Raji (cell line): ENCODE data around the gene PSME1.

ENCODE experiments used
- POLR2A ChIP-seq: IDR thresholded peaks from 2 replicates; pipeline ENCODE4 v1.6.1; 2011; ENCODE audit warnings: low read depth, low read length, control low read depth; ENCODE audit not compliant: insufficient read depth

Gene PSME1

DNA sequence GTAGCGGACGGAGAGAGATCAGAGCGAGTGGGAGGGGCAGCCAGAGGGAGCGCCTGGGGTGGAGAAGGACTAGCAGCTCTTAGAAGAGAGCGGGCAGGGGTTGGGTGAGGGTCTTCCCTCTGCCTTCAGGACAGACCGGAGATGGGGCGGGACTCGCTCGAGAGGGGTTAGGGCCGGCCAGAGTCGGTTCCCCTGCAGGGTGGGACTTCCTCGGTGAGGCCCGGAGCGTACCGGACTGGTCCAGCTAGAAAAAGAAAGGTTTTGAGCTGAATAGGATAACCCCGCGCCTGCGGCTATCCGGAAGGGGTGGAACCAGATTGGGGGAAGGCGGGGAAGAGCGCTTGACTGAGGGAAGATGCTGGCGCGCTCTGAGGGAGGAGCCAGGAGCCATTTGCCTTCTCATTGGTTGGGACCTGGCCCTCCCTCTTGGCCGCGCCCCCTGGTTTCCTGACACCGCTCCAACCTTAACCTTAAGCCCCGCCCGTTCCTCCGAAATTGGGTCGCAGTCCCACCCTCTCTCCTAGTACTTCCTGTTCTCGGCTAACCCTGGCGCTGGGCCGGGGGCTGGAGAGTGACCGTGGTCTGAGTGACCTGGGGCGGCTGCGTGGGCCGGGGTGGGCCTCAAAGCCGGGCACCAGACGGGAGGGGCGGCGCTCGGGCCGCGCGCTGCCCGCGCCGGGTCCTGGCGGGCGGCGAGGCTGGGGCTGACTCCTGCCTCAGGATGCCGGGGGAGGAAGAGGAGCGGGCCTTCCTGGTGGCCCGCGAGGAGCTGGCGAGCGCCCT is 11.2 kb downstream of the PSME1 start, which contains the start of gene RNF31:
Gene RNF31 (plus strand): TSS at position 521 of the 783 bp plus-strand sequence. CDS start 201 bp downstream, at position 722.
- TF ChIP-seq POLR2A = peak; percentile 65

GRCh38 chr14:24147761-24148428 is 11.9 kb downstream of the PSME1 start:
- no peak for TF ChIP-seq POLR2A

- no peak for TF ChIP-seq POLR2A
These were observed 13.4 kb downstream of the PSME1 start for GRCh38 chr14:24149302-24149969.

DNA sequence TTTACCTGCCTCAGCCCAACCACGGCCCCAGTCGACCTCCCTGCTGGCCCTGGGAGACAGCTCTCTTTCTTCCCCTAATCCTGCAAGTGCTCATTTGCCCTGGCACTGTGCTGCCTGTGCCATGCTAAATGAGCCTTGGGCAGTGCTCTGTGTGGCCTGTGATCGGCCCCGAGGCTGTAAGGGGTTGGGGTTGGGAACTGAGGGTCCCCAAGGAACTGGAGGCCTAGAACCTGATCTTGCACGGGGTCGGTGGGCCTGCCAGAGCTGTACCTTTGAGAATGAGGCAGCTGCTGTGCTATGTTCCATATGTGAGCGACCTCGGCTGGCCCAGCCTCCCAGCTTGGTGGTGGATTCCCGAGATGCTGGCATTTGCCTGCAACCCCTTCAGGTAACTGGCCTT is 14.1 kb downstream of the PSME1 start:
- no peak for TF ChIP-seq POLR2A

GRCh38 chr14:24150567-24150966 is 14.6 kb downstream of the PSME1 start:
- TF ChIP-seq POLR2A = no peak

DNA sequence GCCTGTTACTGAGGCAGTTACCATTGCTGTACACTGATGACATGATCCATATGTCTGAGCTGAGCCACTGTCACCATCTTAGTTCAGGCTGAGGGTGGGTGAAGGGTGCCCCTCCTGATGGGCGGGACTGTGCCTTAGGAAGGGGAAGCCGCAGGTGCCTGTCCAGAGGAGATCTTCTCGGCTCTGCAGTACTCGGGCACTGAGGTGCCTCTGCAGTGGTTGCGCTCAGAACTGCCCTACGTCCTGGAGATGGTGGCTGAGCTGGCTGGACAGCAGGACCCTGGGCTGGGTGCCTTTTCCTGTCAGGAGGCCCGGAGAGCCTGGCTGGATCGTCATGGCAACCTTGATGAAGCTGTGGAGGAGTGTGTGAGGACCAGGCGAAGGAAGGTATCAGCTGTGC is 15.0 kb downstream of the PSME1 start:
- no peak for TF ChIP-seq POLR2A

DNA sequence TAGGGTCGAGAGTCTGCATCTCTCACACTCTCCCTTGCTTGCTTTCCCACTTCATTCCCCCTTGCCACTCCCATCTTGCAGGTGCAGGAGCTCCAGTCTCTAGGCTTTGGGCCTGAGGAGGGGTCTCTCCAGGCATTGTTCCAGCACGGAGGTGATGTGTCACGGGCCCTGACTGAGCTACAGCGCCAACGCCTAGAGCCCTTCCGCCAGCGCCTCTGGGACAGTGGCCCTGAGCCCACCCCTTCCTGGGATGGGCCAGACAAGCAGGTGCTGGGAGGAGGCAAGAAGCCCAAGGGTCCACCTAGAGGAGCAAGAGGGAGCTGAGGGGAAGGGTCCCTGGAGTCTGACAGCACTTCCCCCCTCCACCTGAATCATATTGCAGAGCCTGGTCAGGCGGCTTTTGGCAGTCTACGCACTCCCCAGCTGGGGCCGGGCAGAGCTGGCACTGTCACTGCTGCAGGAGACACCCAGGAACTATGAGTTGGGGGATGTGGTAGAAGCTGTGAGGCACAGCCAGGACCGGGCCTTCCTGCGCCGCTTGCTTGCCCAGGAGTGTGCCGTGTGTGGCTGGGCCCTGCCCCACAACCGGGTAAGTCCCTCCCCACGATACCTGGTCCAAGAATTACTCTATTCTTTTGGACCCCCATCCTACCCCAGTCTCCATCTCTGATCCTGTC is 15.5 kb downstream of the PSME1 start:
- TF ChIP-seq POLR2A = no peak

DNA sequence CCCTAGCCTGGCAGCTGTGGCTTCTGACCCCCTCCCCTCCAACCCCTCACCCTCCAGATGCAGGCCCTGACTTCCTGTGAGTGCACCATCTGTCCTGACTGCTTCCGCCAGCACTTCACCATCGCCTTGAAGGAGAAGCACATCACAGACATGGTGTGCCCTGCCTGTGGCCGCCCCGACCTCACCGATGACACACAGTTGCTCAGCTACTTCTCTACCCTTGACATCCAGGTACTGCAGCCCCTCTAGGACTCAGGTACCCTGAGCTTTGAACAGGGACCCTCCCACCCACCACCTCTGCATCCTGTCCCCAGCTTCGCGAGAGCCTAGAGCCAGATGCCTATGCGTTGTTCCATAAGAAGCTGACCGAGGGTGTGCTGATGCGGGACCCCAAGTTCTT is 19.1 kb downstream of the PSME1 start:
- TF ChIP-seq POLR2A = no peak

GRCh38 chr14:24156840-24157239 is 20.8 kb downstream of the PSME1 start:
- TF ChIP-seq POLR2A = no peak

GRCh38 chr14:24157331-24157730 is 21.3 kb downstream of the PSME1 start:
- TF ChIP-seq POLR2A = no peak

- no peak for TF ChIP-seq POLR2A
These were observed 23.9 kb downstream of the PSME1 start for GRCh38 chr14:24159777-24160498.

DNA sequence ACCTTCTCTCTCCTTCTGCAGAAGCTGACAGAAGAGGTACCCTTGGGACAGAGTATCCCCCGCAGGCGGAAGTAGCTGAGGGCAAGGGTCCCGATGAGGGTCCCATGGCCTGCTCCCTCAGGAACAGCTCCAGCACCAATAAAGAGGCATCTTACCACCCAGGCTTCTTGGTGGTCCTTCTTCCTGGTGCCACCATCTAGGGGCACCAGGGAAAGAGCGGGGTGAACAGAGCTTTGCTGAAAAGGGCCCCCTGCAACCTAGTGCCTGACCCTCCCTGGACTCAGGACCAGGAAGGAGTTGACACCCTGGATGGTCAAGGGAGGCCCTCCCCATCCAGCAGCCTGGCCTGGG is 24.5 kb downstream of the PSME1 start:
- TF ChIP-seq POLR2A = no peak

DNA sequence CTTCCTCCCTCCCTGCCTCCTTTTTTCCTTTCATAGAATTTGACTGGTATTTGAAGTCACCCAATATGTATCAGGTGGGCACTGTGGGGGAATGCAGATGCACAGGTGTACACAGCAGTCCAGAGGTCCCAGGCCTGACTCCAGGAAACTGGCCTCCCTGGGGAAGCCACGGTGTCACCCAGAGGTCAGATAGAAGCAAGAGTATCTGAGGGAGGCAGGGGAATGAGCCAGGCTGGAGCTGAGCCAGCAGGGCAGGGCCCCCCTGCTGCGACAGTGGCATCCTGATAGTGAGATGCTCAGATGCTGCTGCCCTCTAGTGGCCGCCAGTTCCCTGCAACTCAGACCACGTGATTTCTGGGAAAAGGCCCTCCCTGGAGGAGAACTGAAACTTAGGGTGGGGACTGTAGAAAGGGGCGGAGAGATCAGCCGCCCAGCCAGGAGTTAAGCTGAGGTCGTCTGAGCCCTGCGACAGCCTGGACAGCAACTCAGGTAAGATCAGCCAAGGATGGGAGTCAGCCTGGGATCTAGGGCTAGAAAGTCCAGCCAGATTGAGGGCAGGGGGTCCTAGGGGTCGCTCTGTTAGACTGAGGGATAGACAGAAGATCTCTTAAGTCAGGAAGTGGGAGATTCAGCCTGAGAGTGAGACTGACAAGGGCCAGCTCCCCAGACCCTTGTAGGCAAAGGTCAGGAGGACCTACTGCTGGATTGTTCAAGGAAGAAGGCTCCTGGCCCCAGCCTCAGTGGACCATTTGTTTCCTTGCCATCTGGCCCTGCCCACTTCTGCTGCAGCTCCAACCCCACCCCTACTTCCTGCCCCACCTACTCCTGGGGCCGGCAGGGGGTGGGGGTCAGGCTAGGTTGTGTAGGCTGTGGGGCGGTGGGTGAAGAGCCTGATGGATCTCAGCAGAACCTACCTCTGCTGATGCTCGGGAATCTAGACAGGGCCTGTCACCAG is 25.1 kb downstream of the PSME1 start, which contains the start of gene IRF9:
Gene IRF9 (plus strand): TSS at position 416 of the 955 bp plus-strand sequence. CDS start 880 bp downstream, outside the sequence.
- peak; percentile 71 for TF ChIP-seq POLR2A

- TF ChIP-seq POLR2A = no peak
These were observed 26.1 kb downstream of the PSME1 start for GRCh38 chr14:24162093-24162492.

GRCh38 chr14:24164518-24164991 is 28.6 kb downstream of the PSME1 start:
- TF ChIP-seq POLR2A = no peak
